Stimulated activated CD4-positive, alpha-beta T cell treated with anti-CD3 and anti-CD28 coated beads, TNF-alpha, amount 100 ng/mL, for 1 hour (primary cell): ENCODE measurements around the gene HSDL2.
"Not testable (repeated sequence)": the region's sequence is repeated elsewhere in the genome, so short reads cannot be mapped to it uniquely, and the experiment has no call there.

ENCODE experiments used
- DNase-seq, 3 donors: peaks; one replicate each; pipeline ENCODE4 v3.0.0-alpha.2; 2020; ENCODE audit warnings: low read depth in 3 of 3, low spot score in 1 of 3

HSDL2 gene

GRCh38 chr9:112494153-112494552, 114.2 kb downstream of the HSDL2 start:
- DNase-seq: no peak

GRCh38 chr9:112495614-112496013, 115.7 kb downstream of the HSDL2 start:
- DNase-seq: no peak

GRCh38 chr9:112496074-112496722, 116.3 kb downstream of the HSDL2 start:
- no peak for DNase-seq

DNA sequence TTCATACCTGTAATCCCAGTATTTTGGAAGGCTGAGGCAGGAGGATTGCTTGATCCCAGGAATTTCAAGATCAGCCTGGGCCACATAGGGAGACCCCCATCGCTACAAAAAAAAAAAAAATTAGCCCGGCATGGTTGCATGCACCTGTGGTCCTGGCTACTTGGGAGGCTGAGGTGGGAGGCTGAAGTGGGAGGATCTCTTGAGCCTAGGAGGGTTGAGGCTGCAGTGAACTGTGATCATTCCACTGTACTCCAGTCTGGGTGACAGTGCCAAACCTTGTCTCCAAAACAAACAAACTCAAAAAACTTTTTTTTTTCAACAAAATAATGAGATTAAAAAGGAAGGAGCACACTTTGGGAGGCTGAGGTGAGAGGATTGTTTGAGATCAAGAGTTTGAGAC, 120.9 kb downstream of the HSDL2 start:
- no peak for DNase-seq

GRCh38 chr9:112501287-112501686, 121.4 kb downstream of the HSDL2 start:
- no peak for DNase-seq

- DNase-seq: no peak
Measured at GRCh38 chr9:112502175-112502946, 122.5 kb downstream of the HSDL2 start.

- DNase-seq: no peak
Measured at GRCh38 chr9:112503170-112503569, 123.3 kb downstream of the HSDL2 start.

DNA sequence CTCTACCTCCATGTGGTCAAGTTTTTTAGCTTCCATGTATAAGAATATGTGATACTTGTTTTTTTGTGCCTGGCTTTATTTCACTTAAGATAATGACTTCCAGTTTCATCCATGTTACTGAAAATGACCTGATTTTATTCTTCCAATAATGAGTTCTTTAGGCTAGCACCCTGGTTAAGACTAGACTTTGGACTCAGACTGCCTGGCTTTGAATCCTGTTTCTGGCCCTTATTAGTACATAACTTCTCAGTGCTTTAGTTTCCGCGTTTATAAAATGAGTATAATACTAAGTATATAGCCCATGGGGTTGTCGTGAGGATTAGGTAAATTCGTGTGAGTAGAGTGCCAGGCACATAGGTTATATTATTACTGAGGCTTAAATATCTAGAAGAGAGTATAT, 125.2 kb downstream of the HSDL2 start:
- DNase-seq: no peak

DNA sequence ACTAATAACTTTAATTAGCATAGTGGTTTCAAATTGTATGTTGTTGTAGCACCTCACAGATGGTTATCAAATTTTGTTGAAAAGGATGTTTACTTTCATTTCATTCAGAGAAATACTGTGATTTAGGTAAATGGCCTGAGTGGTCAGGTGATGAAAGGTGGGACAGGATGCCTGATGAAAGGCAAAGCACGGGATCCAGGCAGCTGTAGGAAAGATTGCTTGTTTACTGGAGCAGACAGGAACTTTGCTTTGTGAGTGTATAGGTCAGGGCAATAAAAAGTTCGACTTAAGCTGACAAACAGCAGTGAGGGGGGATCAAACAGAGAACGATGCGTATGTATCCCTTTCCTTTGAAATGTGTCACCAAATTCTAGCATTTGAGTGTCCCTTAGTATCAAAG, 125.7 kb downstream of the HSDL2 start:
- DNase-seq: no peak

- no peak for DNase-seq
Measured at GRCh38 chr9:112506571-112506970, 126.7 kb downstream of the HSDL2 start.

DNA sequence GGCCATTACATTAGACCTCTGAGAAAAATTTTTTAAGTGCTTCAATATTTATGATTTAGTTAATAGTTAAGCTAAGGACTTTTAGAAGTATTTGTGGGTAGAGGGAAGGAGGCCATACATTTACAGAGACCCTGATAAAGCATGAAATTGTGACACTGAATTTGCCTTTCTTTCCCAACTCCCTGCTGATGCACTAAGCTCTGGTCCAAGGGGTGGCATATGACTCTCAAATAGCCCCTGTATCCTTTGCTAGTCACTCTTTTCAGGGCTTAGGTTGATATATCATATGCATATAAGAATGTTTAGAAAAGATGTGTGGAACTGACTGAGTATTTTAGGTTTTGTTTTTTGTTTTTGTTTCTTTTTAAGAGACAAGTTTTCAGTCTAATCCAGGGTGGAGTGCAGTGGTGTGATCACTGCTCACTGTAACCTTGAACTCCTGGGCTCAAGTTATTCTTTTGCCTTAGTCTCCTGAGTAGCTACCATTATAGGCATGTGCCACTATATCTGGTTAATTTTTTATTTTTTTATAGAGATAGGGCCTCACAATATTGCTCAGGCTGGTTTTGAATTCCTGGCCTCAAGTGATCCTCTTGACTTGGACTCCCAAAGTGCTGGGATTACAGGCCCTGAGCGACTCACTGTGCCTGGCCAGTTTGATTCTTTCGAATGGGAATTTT, 127.2 kb downstream of the HSDL2 start:
- DNase-seq: no peak

DNA sequence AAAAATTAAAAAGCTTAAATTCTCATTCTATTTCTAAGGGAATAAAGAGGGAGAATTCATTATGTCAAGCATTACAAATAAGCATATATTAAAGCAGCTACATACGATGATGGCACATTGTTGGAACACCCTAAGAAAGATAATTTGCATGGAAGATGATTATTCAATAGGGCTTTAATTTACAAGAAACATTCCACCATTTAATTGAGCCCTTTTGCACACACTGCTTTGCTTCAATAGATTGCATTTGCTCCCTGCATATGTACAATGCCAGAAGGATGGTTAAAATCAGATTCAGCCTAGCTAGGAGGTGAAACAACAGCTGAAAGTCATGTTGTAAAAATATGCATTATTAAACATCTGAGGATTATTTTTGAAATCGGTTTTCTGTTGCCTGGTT, 128.5 kb downstream of the HSDL2 start:
- DNase-seq: no peak

DNA sequence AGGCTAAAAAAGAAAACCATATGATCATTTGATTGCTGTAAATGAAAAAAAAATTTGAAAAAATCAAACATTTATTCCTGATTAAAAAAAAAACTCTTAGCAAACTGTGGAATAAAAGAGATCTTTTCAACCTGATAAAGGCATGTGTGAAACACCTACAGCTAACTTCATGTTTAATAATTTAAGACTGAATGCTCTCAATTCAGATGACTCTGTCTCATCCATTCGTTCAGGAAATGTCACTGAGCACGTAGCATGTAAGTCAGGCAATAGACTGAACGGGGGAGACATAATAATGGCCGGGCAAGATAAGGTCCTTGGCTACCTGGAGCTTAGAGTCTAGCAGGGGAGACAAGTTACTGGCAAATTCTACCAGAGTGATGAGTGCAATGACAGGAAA, 132.5 kb downstream of the HSDL2 start:
- not testable (repeated sequence) for DNase-seq

GRCh38 chr9:112516769-112517168, 136.9 kb downstream of the HSDL2 start:
- DNase-seq: no peak

- no peak for DNase-seq
Measured at GRCh38 chr9:112520069-112520468, 140.2 kb downstream of the HSDL2 start.

GRCh38 chr9:112520656-112521055, 140.7 kb downstream of the HSDL2 start:
- DNase-seq: no peak
